ENCODE data around the gene NUDT8. TPM values are rescaled to one million over a fixed set of nuclear protein-coding genes. Genes with fewer than 3 reads are reported as not detected.

NUDT8 gene
- total RNA-seq, 1 donor from 2014 or later: 5.3 TPM

- ChIA-PET CTCF (interaction anchor here (0.5 to 4.2 kb wide), 10 partner anchors 11 to 73 kb away, joined by 3 to 55 read pairs (median 6); partner anchors contain the start of gene NUDT8), POLR2A (interaction anchor here (1.0 to 7.2 kb wide), 7 partner anchors 10 to 294 kb away, joined by 3 to 43 read pairs (median 5); partner anchors contain the start of genes GSTP1, NUDT8 and PPP1CA)
- peak; percentile 59 for DNase-seq
- Mint-ChIP-seq H3K27me3 (peaks cover 2% of the 10 kb centered on the region), H3K4me1 (peaks cover 67% of the 10 kb centered on the region), H3K27ac (peak overlapping the region; percentile 50), H3K4me3 (peak overlapping the region; percentile 53), H3K9me3 (no peaks in the 10 kb centered on the region), H3K36me3 (ENCODE audit: low read depth) (no peaks in the 10 kb centered on the region)
- ATAC-seq (ENCODE audit: low read depth): peak; percentile 85
- peak; percentile 82 for TF ChIP-seq CTCF (IDR thresholded peaks at IDR 0.05)
- intact Hi-C loops (cut with micrococcal nuclease): loop anchor here (1.0 kb wide), 2 partner anchors 11 to 18 kb away; no protein-coding TSS in a partner anchor
Measured at GRCh38 chr11:67648140-67648795, 18.5 kb upstream of the NUDT8 start.

- TF ChIP-seq CTCF (IDR thresholded peaks at IDR 0.05): no peak
- ChIA-PET POLR2A (interaction anchor here (1.3 to 7.2 kb wide), 6 partner anchors 10 to 293 kb away, joined by 4 to 43 read pairs (median 6); partner anchors contain the start of genes GSTP1 and NUDT8), CTCF (interaction anchor here (0.8 to 4.2 kb wide), 7 partner anchors 12 to 72 kb away, joined by 3 to 55 read pairs (median 5); partner anchors contain the start of gene NUDT8)
- Mint-ChIP-seq H3K27me3 (peaks cover 2% of the 10 kb centered on the region), H3K36me3 (ENCODE audit: low read depth) (no peaks in the 10 kb centered on the region), H3K9me3 (no peaks in the 10 kb centered on the region), H3K27ac (no peak overlapping the region), H3K4me3 (peak overlapping the region; percentile 53), H3K4me1 (peaks cover 67% of the 10 kb centered on the region)
- ATAC-seq (ENCODE audit: low read depth) (no peak), DNase-seq (no peak)
- intact Hi-C loops (cut with micrococcal nuclease): no loop called here
Measured at GRCh38 chr11:67647471-67647870, 17.7 kb upstream of the NUDT8 start.

GRCh38 chr11:67646535-67647336 is 17.0 kb upstream of the NUDT8 start:
- ATAC-seq (ENCODE audit: low read depth) (peak; percentile 66), DNase-seq (peak; percentile 61)
- Mint-ChIP-seq H3K4me1 (peaks cover 67% of the 10 kb centered on the region), H3K4me3 (peak overlapping the region; percentile 39), H3K27me3 (peaks cover 2% of the 10 kb centered on the region), H3K27ac (peak overlapping the region; percentile 6), H3K36me3 (ENCODE audit: low read depth) (no peaks in the 10 kb centered on the region), H3K9me3 (no peaks in the 10 kb centered on the region)
- TF ChIP-seq CTCF (IDR thresholded peaks at IDR 0.05): no peak
- POLR2A ChIA-PET: interaction anchor here (0.6 to 7.2 kb wide), 9 partner anchors 9 to 273 kb away, joined by 3 to 43 read pairs (median 4); partner anchors contain the start of genes CLCF1, GSTP1 and NUDT8
- CTCF ChIA-PET: interaction anchor here (0.8 to 4.2 kb wide), 8 partner anchors 9 to 301 kb away, joined by 3 to 55 read pairs (median 4); partner anchors contain the start of gene NUDT8
- intact Hi-C loops (cut with micrococcal nuclease): no loop called here

GRCh38 chr11:67645521-67646461 is 16.1 kb upstream of the NUDT8 start:
- H3K4me1 Mint-ChIP-seq: peaks cover 64% of the 10 kb centered on the region
- no peak overlapping the region for H3K27ac Mint-ChIP-seq
- POLR2A ChIA-PET: interaction anchor here (0.6 to 7.2 kb wide), 9 partner anchors 10 to 272 kb away, joined by 3 to 43 read pairs (median 4); partner anchors contain the start of genes CLCF1, GSTP1 and NUDT8
- H3K27me3 Mint-ChIP-seq: peaks cover 2% of the 10 kb centered on the region
- DNase-seq (no peak), ATAC-seq (ENCODE audit: low read depth) (no peak)
- no peak for TF ChIP-seq CTCF (IDR thresholded peaks at IDR 0.05)
- no peaks in the 10 kb centered on the region for H3K9me3 Mint-ChIP-seq
- intact Hi-C loops (cut with micrococcal nuclease): no loop called here
- peak overlapping the region; percentile 39 for H3K4me3 Mint-ChIP-seq
- CTCF ChIA-PET: interaction anchor here (1.0 to 4.2 kb wide), 7 partner anchors 8 to 300 kb away, joined by 3 to 55 read pairs (median 3); partner anchors contain the start of gene NUDT8
- H3K36me3 Mint-ChIP-seq (ENCODE audit: low read depth): no peaks in the 10 kb centered on the region

All from activated B cell treated with CpG ODN at 0.5 μM for 24 hours (primary cell).